Sigmoid colon (tissue), 4 donors: ENCODE measurements around the gene HDAC11.

Experiments used
- POLR2A ChIP-seq, 2 donors: fragments of 450-650 bp; IDR thresholded peaks; one replicate each; pipeline ENCODE4 v1.6.1; 2016; ENCODE audit warnings: antibody characterized with exemption in 2 of 2, mild to moderate bottlenecking in 2 of 2, moderate library complexity in 2 of 2
- POLR2AphosphoS5 ChIP-seq, 4 donors: sonication (generic); formaldehyde crosslinking; IDR thresholded peaks; one replicate each; pipeline ENCODE4 v1.6.1; 2017; ENCODE audit warnings: antibody characterized with exemption in 4 of 4
- TF ChIP-seq, protein P1 (sequence below), 4 experiments: fragments of 450-650 bp in 3 of 4; fragments of 200-600 bp in 1 of 4; IDR thresholded peaks; one replicate each; pipeline ENCODE4 v1.5.1; 2016 to 2019; ENCODE audit warnings: antibody characterized with exemption in 4 of 4, mild to moderate bottlenecking in 3 of 4, moderate library complexity in 2 of 4

- TF ChIP-seq, protein P1, sequence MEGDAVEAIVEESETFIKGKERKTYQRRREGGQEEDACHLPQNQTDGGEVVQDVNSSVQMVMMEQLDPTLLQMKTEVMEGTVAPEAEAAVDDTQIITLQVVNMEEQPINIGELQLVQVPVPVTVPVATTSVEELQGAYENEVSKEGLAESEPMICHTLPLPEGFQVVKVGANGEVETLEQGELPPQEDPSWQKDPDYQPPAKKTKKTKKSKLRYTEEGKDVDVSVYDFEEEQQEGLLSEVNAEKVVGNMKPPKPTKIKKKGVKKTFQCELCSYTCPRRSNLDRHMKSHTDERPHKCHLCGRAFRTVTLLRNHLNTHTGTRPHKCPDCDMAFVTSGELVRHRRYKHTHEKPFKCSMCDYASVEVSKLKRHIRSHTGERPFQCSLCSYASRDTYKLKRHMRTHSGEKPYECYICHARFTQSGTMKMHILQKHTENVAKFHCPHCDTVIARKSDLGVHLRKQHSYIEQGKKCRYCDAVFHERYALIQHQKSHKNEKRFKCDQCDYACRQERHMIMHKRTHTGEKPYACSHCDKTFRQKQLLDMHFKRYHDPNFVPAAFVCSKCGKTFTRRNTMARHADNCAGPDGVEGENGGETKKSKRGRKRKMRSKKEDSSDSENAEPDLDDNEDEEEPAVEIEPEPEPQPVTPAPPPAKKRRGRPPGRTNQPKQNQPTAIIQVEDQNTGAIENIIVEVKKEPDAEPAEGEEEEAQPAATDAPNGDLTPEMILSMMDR (IDR thresholded peaks at IDR 0.05), result no peak
- TF ChIP-seq POLR2A (IDR thresholded peaks at IDR 0.05) (no peak), POLR2AphosphoS5 (IDR thresholded peaks at IDR 0.05) (no peak)
Measured at GRCh38 chr3:13432093-13432492, 48.0 kb upstream of the HDAC11 start.
